HG02610 (cell line): ENCODE measurements around the gene PPP1CA.
A peak's percentile ranks its signal among the peaks of the same experiment; 100 is the strongest.

ENCODE experiments used
- ATAC-seq: cut with Tn5 transposase; IDR thresholded peaks from one replicate; pipeline ENCODE4 v1.9.1; 2021; ENCODE audit warnings: mild to moderate bottlenecking, moderate library complexity; ENCODE audit not compliant: unreplicated experiment

PPP1CA gene

GRCh38 chr11:67401495-67402191, at the start of gene PPP1CA:
Gene PPP1CA, minus strand, starts transcription at chr11:67401858. Its CDS starts 76 bp downstream, at chr11:67401782.
- ATAC-seq = peak; percentile 65

GRCh38 chr11:67450796-67451657, 49.4 kb upstream of the PPP1CA start:
- ATAC-seq = no peak

GRCh38 chr11:67449116-67449844, 47.6 kb upstream of the PPP1CA start:
- ATAC-seq = no peak

- no peak for ATAC-seq
These were observed 46.6 kb upstream of the PPP1CA start for GRCh38 chr11:67448220-67448609.

- no peak for ATAC-seq
These were observed 43.9 kb upstream of the PPP1CA start for GRCh38 chr11:67445515-67445914.

- ATAC-seq = no peak
These were observed 41.1 kb upstream of the PPP1CA start for GRCh38 chr11:67442504-67443404.

- ATAC-seq = no peak
These were observed 40.2 kb upstream of the PPP1CA start for GRCh38 chr11:67441731-67442351.

- ATAC-seq = no peak
These were observed 39.5 kb upstream of the PPP1CA start for GRCh38 chr11:67441098-67441563.

- ATAC-seq = no peak
These were observed 38.8 kb upstream of the PPP1CA start for GRCh38 chr11:67440229-67441097.

GRCh38 chr11:67439321-67440228, 37.9 kb upstream of the PPP1CA start:
- ATAC-seq = no peak

- ATAC-seq = no peak
These were observed 36.7 kb upstream of the PPP1CA start for GRCh38 chr11:67438158-67438902.

- ATAC-seq = no peak
These were observed 36.1 kb upstream of the PPP1CA start for GRCh38 chr11:67437809-67438157.

- ATAC-seq = no peak
These were observed 35.6 kb upstream of the PPP1CA start, which contains the start of gene PTPRCAP for GRCh38 chr11:67437082-67437808. Gene PTPRCAP, minus strand, starts transcription at chr11:67437682. Its CDS starts 63 bp downstream, at chr11:67437619.

GRCh38 chr11:67436459-67437081, 34.9 kb upstream of the PPP1CA start:
- peak; percentile 36 for ATAC-seq

GRCh38 chr11:67435727-67436458, 34.2 kb upstream of the PPP1CA start:
- ATAC-seq = peak; percentile 1
